SK-N-SH treated with all-trans-retinoic acid at 6 μM for 48 hours (cell line): ENCODE measurements around the gene INMT.

Experiments
- ARNTL ChIP-seq: fragments of 450-650 bp; formaldehyde crosslinking; IDR thresholded peaks from 2 replicates; pipeline ENCODE4 v1.5.0; 2020; ENCODE audit warnings: low read depth, mild to moderate bottlenecking, moderate library complexity, borderline replicate concordance
- BACH2 ChIP-seq: fragments of 250-450 bp; sonication (Bioruptor Pico); IDR thresholded peaks from 2 replicates; pipeline ENCODE4 v1.9.0; 2021; ENCODE audit warnings: mild to moderate bottlenecking, borderline replicate concordance
- ISL1 ChIP-seq: fragments of 250-450 bp; sonication (Bioruptor Pico); IDR thresholded peaks from 2 replicates; pipeline ENCODE4 v2.1.2; 2022; ENCODE audit warnings: mild to moderate bottlenecking, moderate library complexity
- OSR1 ChIP-seq: fragments of 250-450 bp; sonication (Bioruptor Pico); IDR thresholded peaks from 2 replicates; pipeline ENCODE4 v1.8.0; 2022; ENCODE audit warnings: moderate library complexity, mild to moderate bottlenecking, inconsistent platforms
- TCF4 ChIP-seq: fragments of 250-450 bp; sonication (Bioruptor Pico); IDR thresholded peaks from 2 replicates; pipeline ENCODE4 v1.8.0; 2021; ENCODE audit warnings: mild to moderate bottlenecking, moderate library complexity, borderline replicate concordance
- ZC3H10 ChIP-seq: fragments of 250-450 bp; sonication (Bioruptor Pico); IDR thresholded peaks from 2 replicates; pipeline ENCODE4 v1.5.1; 2021; ENCODE audit warnings: mild to moderate bottlenecking, moderate library complexity
- ZFP3 ChIP-seq: fragments of 250-450 bp; sonication (Bioruptor Pico); IDR thresholded peaks from 2 replicates; pipeline ENCODE4 v1.5.0; 2020; ENCODE audit warnings: mild to moderate bottlenecking, moderate library complexity
- ZNF8 ChIP-seq: fragments of 450-650 bp; formaldehyde crosslinking; IDR thresholded peaks from 2 replicates; pipeline ENCODE4 v1.5.0; 2020; ENCODE audit warnings: mild to moderate bottlenecking, moderate library complexity
- TF ChIP-seq, protein P1 (sequence below): fragments of 250-450 bp; sonication (Bioruptor Pico); IDR thresholded peaks from 2 replicates; pipeline ENCODE4 v1.8.0; 2020; ENCODE audit warnings: mild to moderate bottlenecking, moderate library complexity, borderline replicate concordance
- TF ChIP-seq, protein P2 (sequence below): fragments of 250-450 bp; sonication (Bioruptor Pico); IDR thresholded peaks from 2 replicates; pipeline ENCODE4 v1.5.1; 2020; ENCODE audit warnings: low read depth, mild to moderate bottlenecking, moderate library complexity

GRCh38 chr7:30804078-30804661, 52.2 kb downstream of the INMT start:
- no peak for TF ChIP-seq ZC3H10 (CRISPR knock-in tag)
- TF ChIP-seq ARNTL (CRISPR knock-in tag): no peak
- TF ChIP-seq OSR1: no peak
- TF ChIP-seq, protein P1, sequence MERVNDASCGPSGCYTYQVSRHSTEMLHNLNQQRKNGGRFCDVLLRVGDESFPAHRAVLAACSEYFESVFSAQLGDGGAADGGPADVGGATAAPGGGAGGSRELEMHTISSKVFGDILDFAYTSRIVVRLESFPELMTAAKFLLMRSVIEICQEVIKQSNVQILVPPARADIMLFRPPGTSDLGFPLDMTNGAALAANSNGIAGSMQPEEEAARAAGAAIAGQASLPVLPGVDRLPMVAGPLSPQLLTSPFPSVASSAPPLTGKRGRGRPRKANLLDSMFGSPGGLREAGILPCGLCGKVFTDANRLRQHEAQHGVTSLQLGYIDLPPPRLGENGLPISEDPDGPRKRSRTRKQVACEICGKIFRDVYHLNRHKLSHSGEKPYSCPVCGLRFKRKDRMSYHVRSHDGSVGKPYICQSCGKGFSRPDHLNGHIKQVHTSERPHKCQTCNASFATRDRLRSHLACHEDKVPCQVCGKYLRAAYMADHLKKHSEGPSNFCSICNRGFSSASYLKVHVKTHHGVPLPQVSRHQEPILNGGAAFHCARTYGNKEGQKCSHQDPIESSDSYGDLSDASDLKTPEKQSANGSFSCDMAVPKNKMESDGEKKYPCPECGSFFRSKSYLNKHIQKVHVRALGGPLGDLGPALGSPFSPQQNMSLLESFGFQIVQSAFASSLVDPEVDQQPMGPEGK (CRISPR knock-in tag): no peak
- TF ChIP-seq ZFP3 (CRISPR knock-in tag): no peak
- TF ChIP-seq, protein P2, sequence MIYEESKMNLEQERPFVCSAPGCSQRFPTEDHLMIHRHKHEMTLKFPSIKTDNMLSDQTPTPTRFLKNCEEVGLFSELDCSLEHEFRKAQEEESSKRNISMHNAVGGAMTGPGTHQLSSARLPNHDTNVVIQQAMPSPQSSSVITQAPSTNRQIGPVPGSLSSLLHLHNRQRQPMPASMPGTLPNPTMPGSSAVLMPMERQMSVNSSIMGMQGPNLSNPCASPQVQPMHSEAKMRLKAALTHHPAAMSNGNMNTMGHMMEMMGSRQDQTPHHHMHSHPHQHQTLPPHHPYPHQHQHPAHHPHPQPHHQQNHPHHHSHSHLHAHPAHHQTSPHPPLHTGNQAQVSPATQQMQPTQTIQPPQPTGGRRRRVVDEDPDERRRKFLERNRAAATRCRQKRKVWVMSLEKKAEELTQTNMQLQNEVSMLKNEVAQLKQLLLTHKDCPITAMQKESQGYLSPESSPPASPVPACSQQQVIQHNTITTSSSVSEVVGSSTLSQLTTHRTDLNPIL: no peak
- no peak for TF ChIP-seq ZNF8 (CRISPR knock-in tag)
- TF ChIP-seq ISL1 (CRISPR knock-in tag): peak; percentile 31; the same call in 1 of the 2 replicates
- no peak for TF ChIP-seq BACH2 (CRISPR knock-in tag)
- TF ChIP-seq TCF4 (CRISPR knock-in tag): peak; percentile 19; the same call in 1 of the 2 replicates
